ENCODE results near the gene STMND1.

STMND1 gene

GRCh38 chr6:17178754-17179529, 77.1 kb downstream of the STMND1 start:
- H3K4me3 ChIP-seq (ENCODE audit: insufficient read depth, low read depth, low read length): no peak overlapping the region
- no peaks in the 10 kb centered on the region for H3K27me3 ChIP-seq (ENCODE audit: control insufficient read depth, insufficient read depth, low read length, poor library complexity, severe bottlenecking)
- no peak overlapping the region for H3K27ac ChIP-seq (ENCODE audit: insufficient read depth, low read depth, low read length, poor library complexity, severe bottlenecking)
- H3K36me3 ChIP-seq (ENCODE audit: control insufficient read depth, insufficient read depth, low read length): no peaks in the 10 kb centered on the region
- no peaks in the 10 kb centered on the region for H3K9me3 ChIP-seq (ENCODE audit: control insufficient read depth, low read length)
- H3K4me1 ChIP-seq (ENCODE audit: control insufficient read depth, insufficient read depth, low read length): no peaks in the 10 kb centered on the region
- WGBS, 2 experiments: 96 to 97% methylated on average over 1 of the region's 1 CpG

GRCh38 chr6:17179530-17180073, 77.8 kb downstream of the STMND1 start:
- Histone ChIP-seq H3K4me3 (ENCODE audit: insufficient read depth, low read depth, low read length) (no peak overlapping the region), H3K27me3 (ENCODE audit: control insufficient read depth, insufficient read depth, low read length, poor library complexity, severe bottlenecking) (no peaks in the 10 kb centered on the region), H3K36me3 (ENCODE audit: control insufficient read depth, insufficient read depth, low read length) (no peaks in the 10 kb centered on the region), H3K4me1 (ENCODE audit: control insufficient read depth, insufficient read depth, low read length) (no peaks in the 10 kb centered on the region), H3K27ac (ENCODE audit: insufficient read depth, low read depth, low read length, poor library complexity, severe bottlenecking) (no peak overlapping the region), H3K9me3 (ENCODE audit: control insufficient read depth, low read length) (no peaks in the 10 kb centered on the region)
- 95 to 97% methylated on average over 5 of the region's 5 CpGs for WGBS, 2 experiments

Measured in ectodermal cell (in vitro differentiated cells).